Measurements from ENCODE around the gene DDI1. TPM values are rescaled to one million over a fixed set of nuclear protein-coding genes. Genes with fewer than 3 reads are reported as not detected.

DDI1 gene
- total RNA-seq, 6 experiments from 2014 or later: not detected

- no peaks in the 10 kb centered on the region; the same call in 1 of the 2 replicates for H3K27me3 Mint-ChIP-seq (ENCODE audit: insufficient read depth)
- no peaks in the 10 kb centered on the region for H3K36me3 Mint-ChIP-seq (ENCODE audit: low read depth)
- no peak overlapping the region for H3K4me3 Mint-ChIP-seq
- H3K9me3 Mint-ChIP-seq: no peaks in the 10 kb centered on the region
- no peak for DNase-seq
- no peaks in the 10 kb centered on the region for H3K4me1 Mint-ChIP-seq (ENCODE audit: low read depth)
- TF ChIP-seq CTCF (IDR thresholded peaks at IDR 0.05): no peak
- H3K27ac Mint-ChIP-seq: no peak overlapping the region
These were observed 41.9 kb upstream of the DDI1 start for GRCh38 chr11:103994518-103994917.

DNA sequence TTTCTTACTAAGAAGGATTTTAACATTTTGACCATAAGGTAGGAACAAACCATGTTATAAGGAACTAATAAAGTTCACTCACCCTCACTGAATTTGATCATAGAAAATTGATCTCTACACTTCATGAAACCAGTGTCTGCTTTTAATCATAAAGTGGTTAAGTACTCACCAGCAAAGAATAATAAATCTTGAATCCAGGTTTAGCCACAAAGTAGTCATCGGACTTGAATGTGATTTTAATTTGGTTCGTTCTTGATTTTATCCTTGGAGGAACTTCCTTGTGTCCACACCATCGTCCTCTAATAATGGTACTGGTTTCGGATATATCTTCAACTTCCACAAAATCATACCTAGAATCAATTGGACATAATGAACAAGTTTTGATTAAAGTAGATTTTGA, 40.5 kb upstream of the DDI1 start:
- H3K36me3 Mint-ChIP-seq (ENCODE audit: low read depth): no peaks in the 10 kb centered on the region
- H3K9me3 Mint-ChIP-seq: no peaks in the 10 kb centered on the region
- no peaks in the 10 kb centered on the region for H3K4me1 Mint-ChIP-seq (ENCODE audit: low read depth)
- H3K4me3 Mint-ChIP-seq: no peak overlapping the region
- no peak for TF ChIP-seq CTCF (IDR thresholded peaks at IDR 0.05)
- H3K27ac Mint-ChIP-seq: no peak overlapping the region
- DNase-seq: no peak
- no peaks in the 10 kb centered on the region; the same call in 1 of the 2 replicates for H3K27me3 Mint-ChIP-seq (ENCODE audit: insufficient read depth)

DNA sequence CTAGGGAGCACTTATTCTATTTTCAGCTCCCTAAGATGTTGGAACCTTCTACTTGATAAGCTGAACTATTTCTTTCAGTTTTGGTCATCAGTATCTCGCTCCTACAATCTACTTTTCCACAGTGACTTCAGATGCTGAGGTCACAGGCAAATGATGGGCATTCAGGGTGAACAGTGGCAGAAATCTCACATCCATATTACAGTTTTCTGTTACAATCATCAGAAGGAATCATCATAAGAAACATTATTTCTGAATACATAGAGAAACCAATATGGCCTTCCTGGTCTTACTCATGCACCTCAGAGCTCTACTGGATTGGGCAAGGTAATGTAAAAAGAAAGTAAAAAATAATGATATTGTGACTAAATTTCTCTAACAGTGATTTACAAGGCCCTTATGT, 39.4 kb upstream of the DDI1 start:
- Mint-ChIP-seq H3K27me3 (ENCODE audit: insufficient read depth) (no peaks in the 10 kb centered on the region; the same call in 1 of the 2 replicates), H3K4me1 (ENCODE audit: low read depth) (peaks cover 6% of the 10 kb centered on the region), H3K27ac (no peak overlapping the region), H3K36me3 (ENCODE audit: low read depth) (no peaks in the 10 kb centered on the region), H3K4me3 (no peak overlapping the region), H3K9me3 (no peaks in the 10 kb centered on the region)
- no peak for DNase-seq
- no peak for TF ChIP-seq CTCF (IDR thresholded peaks at IDR 0.05)

DNA sequence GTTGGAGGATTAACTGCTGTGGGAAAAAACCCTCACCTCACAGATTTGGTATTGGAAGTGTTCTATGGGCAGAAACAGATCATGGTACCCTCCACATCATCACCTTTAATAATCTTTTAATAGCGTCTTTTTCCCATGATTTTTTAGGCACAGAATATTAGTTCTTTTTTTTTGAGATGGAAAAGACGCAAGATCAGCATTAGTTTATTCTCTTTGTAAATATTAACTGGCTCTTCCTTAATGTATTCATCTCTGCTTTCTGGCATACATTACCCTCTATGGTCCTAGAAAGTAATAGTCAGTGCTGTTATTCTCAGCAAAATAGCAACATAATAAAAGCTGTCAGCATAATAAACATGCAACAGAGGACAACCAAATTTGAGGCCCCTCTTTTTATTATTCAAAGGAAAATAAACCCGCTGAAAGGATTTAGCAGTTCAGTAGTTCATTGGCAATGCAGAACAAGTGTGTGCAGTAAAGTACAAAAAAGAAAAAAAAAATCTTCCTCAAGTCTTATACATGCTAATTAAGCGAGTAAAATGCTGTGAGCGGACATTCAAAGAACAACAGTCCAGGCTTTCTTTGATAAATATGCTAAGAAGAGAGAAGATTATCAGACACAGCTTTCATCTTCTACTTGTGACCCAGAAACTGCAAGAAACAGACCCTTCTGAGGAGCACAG, 37.5 kb upstream of the DDI1 start:
- peaks cover 16% of the 10 kb centered on the region for H3K4me1 Mint-ChIP-seq (ENCODE audit: low read depth)
- no peak for TF ChIP-seq CTCF (IDR thresholded peaks at IDR 0.05)
- no peak for DNase-seq
- no peaks in the 10 kb centered on the region for H3K9me3 Mint-ChIP-seq
- H3K27ac Mint-ChIP-seq: no peak overlapping the region
- H3K4me3 Mint-ChIP-seq: no peak overlapping the region
- H3K36me3 Mint-ChIP-seq (ENCODE audit: low read depth): no peaks in the 10 kb centered on the region
- no peaks in the 10 kb centered on the region for H3K27me3 Mint-ChIP-seq (ENCODE audit: insufficient read depth)

DNA sequence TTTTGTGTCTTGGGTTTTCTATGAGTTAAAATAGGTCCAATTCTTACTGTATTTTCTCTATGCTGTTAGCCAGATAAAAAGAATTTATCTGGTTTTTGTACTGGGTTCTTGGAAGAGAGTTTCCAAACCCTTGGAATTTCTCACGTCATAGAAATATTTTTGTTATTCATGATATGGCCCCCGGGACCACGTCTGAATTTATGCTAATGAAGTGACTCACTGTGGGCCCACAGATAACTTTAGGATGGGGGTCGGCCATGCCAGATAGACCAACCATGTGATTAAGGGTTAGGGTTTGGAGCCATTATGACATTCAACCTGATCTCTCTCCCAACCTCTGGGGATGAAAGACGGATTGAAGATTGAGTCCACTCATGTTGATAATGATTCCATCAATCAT, 35.6 kb upstream of the DDI1 start:
- TF ChIP-seq CTCF (IDR thresholded peaks at IDR 0.05): no peak
- H3K27me3 Mint-ChIP-seq (ENCODE audit: insufficient read depth): peaks cover 1% of the 10 kb centered on the region; the same call in 1 of the 2 replicates
- no peaks in the 10 kb centered on the region for H3K9me3 Mint-ChIP-seq
- H3K36me3 Mint-ChIP-seq (ENCODE audit: low read depth): no peaks in the 10 kb centered on the region
- peaks cover 27% of the 10 kb centered on the region for H3K4me1 Mint-ChIP-seq (ENCODE audit: low read depth)
- H3K4me3 Mint-ChIP-seq: no peak overlapping the region
- DNase-seq: no peak
- H3K27ac Mint-ChIP-seq: no peak overlapping the region
